Uterus (tissue), 2 donors: Measurements from ENCODE around the gene TTI1.

Source experiments
- POLR2A ChIP-seq, 2 donors: fragments of 450-650 bp; IDR thresholded peaks; one replicate each; pipeline ENCODE4 v1.6.1; 2016; ENCODE audit warnings: antibody characterized with exemption in 2 of 2, mild to moderate bottlenecking in 1 of 2, moderate library complexity in 1 of 2
- TF ChIP-seq, protein P1 (sequence below), 4 experiments: fragments of 200-600 bp in 2 of 4; fragments of 450-650 bp in 2 of 4; sonication (generic) in 2 of 4; IDR thresholded peaks; one replicate each; pipeline ENCODE4 v1.5.1; 2016 to 2019; ENCODE audit warnings: antibody characterized with exemption in 4 of 4, mild to moderate bottlenecking in 2 of 4, moderate library complexity in 1 of 4

GRCh38 chr20:38012332-38012731 lies 20.9 kb downstream of the TTI1 start:
- TF ChIP-seq, protein P1, sequence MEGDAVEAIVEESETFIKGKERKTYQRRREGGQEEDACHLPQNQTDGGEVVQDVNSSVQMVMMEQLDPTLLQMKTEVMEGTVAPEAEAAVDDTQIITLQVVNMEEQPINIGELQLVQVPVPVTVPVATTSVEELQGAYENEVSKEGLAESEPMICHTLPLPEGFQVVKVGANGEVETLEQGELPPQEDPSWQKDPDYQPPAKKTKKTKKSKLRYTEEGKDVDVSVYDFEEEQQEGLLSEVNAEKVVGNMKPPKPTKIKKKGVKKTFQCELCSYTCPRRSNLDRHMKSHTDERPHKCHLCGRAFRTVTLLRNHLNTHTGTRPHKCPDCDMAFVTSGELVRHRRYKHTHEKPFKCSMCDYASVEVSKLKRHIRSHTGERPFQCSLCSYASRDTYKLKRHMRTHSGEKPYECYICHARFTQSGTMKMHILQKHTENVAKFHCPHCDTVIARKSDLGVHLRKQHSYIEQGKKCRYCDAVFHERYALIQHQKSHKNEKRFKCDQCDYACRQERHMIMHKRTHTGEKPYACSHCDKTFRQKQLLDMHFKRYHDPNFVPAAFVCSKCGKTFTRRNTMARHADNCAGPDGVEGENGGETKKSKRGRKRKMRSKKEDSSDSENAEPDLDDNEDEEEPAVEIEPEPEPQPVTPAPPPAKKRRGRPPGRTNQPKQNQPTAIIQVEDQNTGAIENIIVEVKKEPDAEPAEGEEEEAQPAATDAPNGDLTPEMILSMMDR (IDR thresholded peaks at IDR 0.05), result no peak
- no peak for TF ChIP-seq POLR2A (IDR thresholded peaks at IDR 0.05)
